Measurements from ENCODE around the gene CD44. TPM values are rescaled to one million over a fixed set of nuclear protein-coding genes. Genes with fewer than 3 reads are reported as not detected.
A peak's percentile ranks its signal among the peaks of the same experiment; 100 is the strongest.

CD44 gene
- polyA plus RNA-seq, 1 of the 3 experiments (the other 2 are of a cell fraction): 457 TPM

DNA sequence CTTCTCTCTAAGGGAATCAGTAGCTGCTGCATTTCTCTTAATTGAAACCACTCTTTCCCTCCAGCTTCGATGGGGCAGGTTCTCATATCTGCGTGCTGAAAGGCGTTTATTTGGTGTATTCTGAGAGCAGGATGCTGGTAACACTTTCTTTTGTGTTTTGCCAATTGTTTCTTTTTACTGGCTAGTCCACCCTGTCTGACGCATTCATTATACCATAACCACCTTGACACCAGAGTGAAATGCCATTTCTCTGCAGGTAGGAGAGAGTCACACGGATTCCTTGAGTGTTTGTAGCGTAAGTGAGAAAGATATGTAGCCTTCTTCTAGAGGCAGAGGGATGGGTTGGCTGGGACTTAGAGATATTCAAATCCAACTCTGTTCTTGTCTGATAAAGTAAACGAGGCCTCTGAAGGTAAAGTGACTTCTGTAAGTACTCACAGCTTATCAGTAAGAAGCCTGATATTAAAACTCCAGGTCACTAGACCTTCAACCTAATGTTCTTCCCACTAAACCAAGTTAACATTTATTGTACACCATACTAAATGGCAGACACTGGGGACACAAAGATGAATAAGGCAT is 21.4 kb downstream of the CD44 start:
- DNase-seq: no peak
- no peaks in the 10 kb centered on the region for H3K27me3 ChIP-seq (ENCODE audit: insufficient read depth)
- TF ChIP-seq GATA2 (CRISPR knock-in tag; IDR thresholded peaks at IDR 0.05): 0 out of 2 replicates have a peak, but pooled peaks have one; percentile 8
- TF ChIP-seq, protein P1, sequence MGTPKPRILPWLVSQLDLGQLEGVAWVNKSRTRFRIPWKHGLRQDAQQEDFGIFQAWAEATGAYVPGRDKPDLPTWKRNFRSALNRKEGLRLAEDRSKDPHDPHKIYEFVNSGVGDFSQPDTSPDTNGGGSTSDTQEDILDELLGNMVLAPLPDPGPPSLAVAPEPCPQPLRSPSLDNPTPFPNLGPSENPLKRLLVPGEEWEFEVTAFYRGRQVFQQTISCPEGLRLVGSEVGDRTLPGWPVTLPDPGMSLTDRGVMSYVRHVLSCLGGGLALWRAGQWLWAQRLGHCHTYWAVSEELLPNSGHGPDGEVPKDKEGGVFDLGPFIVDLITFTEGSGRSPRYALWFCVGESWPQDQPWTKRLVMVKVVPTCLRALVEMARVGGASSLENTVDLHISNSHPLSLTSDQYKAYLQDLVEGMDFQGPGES (IDR thresholded peaks at IDR 0.05; ENCODE audit: low read depth, low read length): no peak
- TF ChIP-seq RXRA (IDR thresholded peaks at IDR 0.05; ENCODE audit: borderline replicate concordance, low read depth): no peak
- H3K4me2 ChIP-seq: no peak overlapping the region
- peak overlapping the region; percentile 47 to 96; a peak in 3 of 4 replicates for H3K27ac ChIP-seq (ENCODE audit: low read depth in 2 of 2, low read length in 1 of 2)
- H3K9me2 ChIP-seq: no peaks in the 10 kb centered on the region
- 91% methylated on average over 7 of the region's 7 CpGs for WGBS (ENCODE audit: low lambda C conversion rate)
- no peak overlapping the region for H2AFZ ChIP-seq (ENCODE audit: low read depth)
- peaks cover 42% of the 10 kb centered on the region for H3F3A ChIP-seq (replicated peaks; ENCODE audit: insufficient read depth)
- H3K4me1 ChIP-seq (ENCODE audit: control insufficient read depth in 1 of 2, insufficient read depth in 2 of 2, low read depth in 1 of 2, low read length in 1 of 2): peaks cover 23 to 43% of the 10 kb centered on the region in 2 experiments
- H3K79me2 ChIP-seq (ENCODE audit: insufficient read depth): peaks cover 100% of the 10 kb centered on the region
- no peak overlapping the region for H3K4me3 ChIP-seq (ENCODE audit: low read depth in 2 of 2, low read length in 1 of 2)
- H4K20me1 ChIP-seq (ENCODE audit: insufficient read depth): peaks cover 48% of the 10 kb centered on the region
- H3K9ac ChIP-seq: no peak overlapping the region
- ChIA-PET CTCF (interaction anchor here (1.4 to 1.9 kb wide), 2 partner anchors 10 to 146 kb away, joined by 4 to 7 read pairs; no protein-coding TSS in a partner anchor), POLR2A (no interaction called here)
- H3K9me3 ChIP-seq: no peaks in the 10 kb centered on the region
- peaks cover 0 to 28% of the 10 kb centered on the region in 2 experiments for H3K36me3 ChIP-seq (replicated peaks in 1 of 2; ENCODE audit: control insufficient read depth in 1 of 2, insufficient read depth in 2 of 2, low read length in 1 of 2)

DNA sequence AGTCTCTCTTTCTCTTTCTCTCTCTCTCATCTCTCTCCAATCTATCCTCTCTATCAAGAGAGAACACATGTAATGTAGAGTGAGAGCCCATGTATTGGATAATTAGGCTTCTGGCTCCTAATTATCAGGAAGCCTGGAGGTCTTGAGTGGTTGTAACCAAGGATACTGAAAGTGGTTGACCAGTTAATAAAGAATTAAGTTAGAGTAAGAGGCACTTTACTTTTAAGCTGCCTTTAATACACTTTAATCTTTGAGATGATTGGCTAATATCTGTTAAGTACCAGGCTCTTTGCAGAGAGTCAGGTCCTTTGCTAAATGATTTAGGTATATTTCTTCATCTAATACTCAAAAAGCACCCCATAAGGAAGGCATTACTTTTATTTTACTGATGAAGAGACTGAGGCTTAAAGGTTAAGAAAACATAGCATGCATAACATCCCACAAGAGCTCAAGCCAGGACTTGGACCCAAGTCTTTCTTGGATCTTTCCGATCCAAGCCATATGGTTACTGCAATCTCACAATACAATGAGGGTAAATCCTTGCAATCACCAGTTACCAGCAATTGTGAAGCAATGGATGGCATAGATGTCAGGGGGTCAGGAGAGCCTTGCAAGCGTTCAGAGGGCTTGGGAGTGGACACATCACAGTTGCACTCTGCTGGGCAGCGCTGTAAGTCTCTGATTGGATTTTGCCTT is 22.1 kb downstream of the CD44 start:
- peak; percentile 35 for DNase-seq
- Histone ChIP-seq H3K4me3 (ENCODE audit: low read depth in 2 of 2, low read length in 1 of 2) (no peak overlapping the region), H3K4me2 (no peak overlapping the region), H3K4me1 (ENCODE audit: control insufficient read depth in 1 of 2, insufficient read depth in 2 of 2, low read depth in 1 of 2, low read length in 1 of 2) (peaks cover 24 to 44% of the 10 kb centered on the region in 2 experiments), H3K9ac (no peak overlapping the region), H3K27me3 (ENCODE audit: insufficient read depth) (no peaks in the 10 kb centered on the region), H3K9me2 (no peaks in the 10 kb centered on the region), H3K9me3 (no peaks in the 10 kb centered on the region), H3K79me2 (ENCODE audit: insufficient read depth) (peaks cover 100% of the 10 kb centered on the region), H3F3A (replicated peaks; ENCODE audit: insufficient read depth) (peaks cover 47% of the 10 kb centered on the region), H2AFZ (ENCODE audit: low read depth) (no peak overlapping the region), H3K27ac (ENCODE audit: low read depth in 2 of 2, low read length in 1 of 2) (peak overlapping the region; percentile 48 to 96), H3K36me3 (replicated peaks in 1 of 2; ENCODE audit: control insufficient read depth in 1 of 2, insufficient read depth in 2 of 2, low read length in 1 of 2) (peaks cover 0 to 21% of the 10 kb centered on the region in 2 experiments), H4K20me1 (ENCODE audit: insufficient read depth) (peaks cover 42% of the 10 kb centered on the region)
- no peak for TF ChIP-seq TAF1 (IDR thresholded peaks at IDR 0.05; ENCODE audit: borderline replicate concordance, low read depth, low read length)
- no peak for TF ChIP-seq SIN3A (IDR thresholded peaks at IDR 0.05; ENCODE audit: borderline replicate concordance, low read depth, low read length)
- TF ChIP-seq MEF2A (IDR thresholded peaks at IDR 0.05; ENCODE audit: borderline replicate concordance, low read depth): no peak
- TF ChIP-seq ELF1 (IDR thresholded peaks at IDR 0.05): no peak
- TF ChIP-seq, protein P2, sequence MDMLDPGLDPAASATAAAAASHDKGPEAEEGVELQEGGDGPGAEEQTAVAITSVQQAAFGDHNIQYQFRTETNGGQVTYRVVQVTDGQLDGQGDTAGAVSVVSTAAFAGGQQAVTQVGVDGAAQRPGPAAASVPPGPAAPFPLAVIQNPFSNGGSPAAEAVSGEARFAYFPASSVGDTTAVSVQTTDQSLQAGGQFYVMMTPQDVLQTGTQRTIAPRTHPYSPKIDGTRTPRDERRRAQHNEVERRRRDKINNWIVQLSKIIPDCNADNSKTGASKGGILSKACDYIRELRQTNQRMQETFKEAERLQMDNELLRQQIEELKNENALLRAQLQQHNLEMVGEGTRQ (IDR thresholded peaks at IDR 0.05; ENCODE audit: borderline replicate concordance, low read depth, low read length): no peak
- TF ChIP-seq EP300 (IDR thresholded peaks at IDR 0.05; ENCODE audit: borderline replicate concordance in 1 of 2, low read depth in 1 of 2, low read length in 1 of 2): peak in 1 of 2 experiments; percentile 44; a peak in 1 of 4 replicates
- POLR2A ChIA-PET: no interaction called here
- CTCF ChIA-PET: no interaction called here
- WGBS (ENCODE audit: low lambda C conversion rate): 90% methylated on average over 3 of the region's 3 CpGs
